ENCODE results near the gene ASIC1.

GRCh38 chr12:50042693-50043092 is 14.7 kb upstream of the ASIC1 start:
- TF ChIP-seq POLR2A (IDR thresholded peaks at IDR 0.05; ENCODE audit: low read depth, low read length) = no peak
- TF ChIP-seq CTCF (conservative IDR thresholded peaks at IDR 0.05; ENCODE audit: low read depth, low read length) = no peak
- no peak for TF ChIP-seq CEBPB (IDR thresholded peaks at IDR 0.05; ENCODE audit: low read depth, low read length)
- no peak for TF ChIP-seq RAD21 (IDR thresholded peaks at IDR 0.05; ENCODE audit: low read length)

Measured in IMR-90 (cell line).